MM.1S (cell line): ENCODE data around the gene IGFN1.

Experiments used
- CTCF ChIP-seq: fragments of 300-600 bp; sonication (generic); IDR thresholded peaks from 2 replicates; pipeline ENCODE4 v1.5.1; 2016; ENCODE audit warnings: antibody characterized with exemption, low read length, mixed read lengths
- EZH2phosphoT487 ChIP-seq: fragments of 300-600 bp; sonication (generic); IDR thresholded peaks from 2 replicates; pipeline ENCODE4 v1.6.1; 2018; ENCODE audit warnings: antibody characterized with exemption, low read length

DNA sequence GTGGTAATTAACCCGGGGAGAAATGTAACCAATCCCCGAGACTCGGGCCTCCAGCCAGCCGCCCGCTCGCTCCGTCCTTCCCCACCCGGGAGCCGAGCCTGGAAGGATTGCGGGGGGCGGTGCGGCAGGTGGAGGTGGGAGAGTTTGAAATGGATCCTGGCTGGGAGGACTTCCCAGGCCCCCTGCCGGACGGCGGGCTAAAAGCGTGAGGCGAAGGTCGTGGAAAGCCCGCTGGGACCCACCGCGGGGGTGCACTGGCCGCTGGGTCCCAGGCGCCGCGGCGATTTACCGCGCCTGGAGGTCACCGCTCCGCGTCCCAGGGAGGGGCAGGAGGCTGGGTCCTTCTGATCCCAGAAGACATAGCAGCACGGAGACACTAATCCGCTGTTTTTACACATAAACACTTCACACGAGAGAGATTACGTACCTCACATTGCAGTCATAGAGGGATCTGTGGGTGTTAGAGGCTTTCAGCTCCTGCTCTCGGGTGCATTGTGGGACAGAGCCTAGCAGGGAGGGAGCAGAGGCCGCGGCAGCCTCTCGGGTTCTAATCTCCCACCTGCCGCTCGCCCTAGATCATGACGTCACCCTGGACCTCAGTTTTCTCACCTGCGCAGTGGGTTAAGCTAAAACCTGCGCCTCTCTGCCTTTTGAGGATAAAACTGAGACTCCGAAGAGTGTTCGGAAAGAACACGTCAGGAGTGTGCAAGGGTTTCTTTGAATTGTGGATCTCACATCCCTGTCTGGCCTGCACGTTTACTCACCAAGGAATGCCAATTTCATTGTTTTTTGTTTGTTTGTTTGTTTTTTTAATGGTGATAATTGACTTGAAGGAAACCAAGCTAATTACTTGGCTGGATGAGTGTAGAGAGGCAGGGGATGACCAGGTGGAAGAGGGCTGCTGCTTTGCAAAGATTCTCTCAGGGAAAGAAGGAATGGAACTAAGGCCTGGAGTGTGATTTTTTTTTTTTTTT lies 19.3 kb upstream of the IGFN1 start:
- TF ChIP-seq CTCF (peak; percentile 63), EZH2phosphoT487 (no peak)
